HG03095 (cell line): ENCODE results near the gene MKNK1.

Experiments used
- ATAC-seq: cut with Tn5 transposase; IDR thresholded peaks from one replicate; pipeline ENCODE4 v1.9.1; 2021; ENCODE audit warnings: moderate library complexity; ENCODE audit not compliant: unreplicated experiment

The MKNK1 gene

DNA sequence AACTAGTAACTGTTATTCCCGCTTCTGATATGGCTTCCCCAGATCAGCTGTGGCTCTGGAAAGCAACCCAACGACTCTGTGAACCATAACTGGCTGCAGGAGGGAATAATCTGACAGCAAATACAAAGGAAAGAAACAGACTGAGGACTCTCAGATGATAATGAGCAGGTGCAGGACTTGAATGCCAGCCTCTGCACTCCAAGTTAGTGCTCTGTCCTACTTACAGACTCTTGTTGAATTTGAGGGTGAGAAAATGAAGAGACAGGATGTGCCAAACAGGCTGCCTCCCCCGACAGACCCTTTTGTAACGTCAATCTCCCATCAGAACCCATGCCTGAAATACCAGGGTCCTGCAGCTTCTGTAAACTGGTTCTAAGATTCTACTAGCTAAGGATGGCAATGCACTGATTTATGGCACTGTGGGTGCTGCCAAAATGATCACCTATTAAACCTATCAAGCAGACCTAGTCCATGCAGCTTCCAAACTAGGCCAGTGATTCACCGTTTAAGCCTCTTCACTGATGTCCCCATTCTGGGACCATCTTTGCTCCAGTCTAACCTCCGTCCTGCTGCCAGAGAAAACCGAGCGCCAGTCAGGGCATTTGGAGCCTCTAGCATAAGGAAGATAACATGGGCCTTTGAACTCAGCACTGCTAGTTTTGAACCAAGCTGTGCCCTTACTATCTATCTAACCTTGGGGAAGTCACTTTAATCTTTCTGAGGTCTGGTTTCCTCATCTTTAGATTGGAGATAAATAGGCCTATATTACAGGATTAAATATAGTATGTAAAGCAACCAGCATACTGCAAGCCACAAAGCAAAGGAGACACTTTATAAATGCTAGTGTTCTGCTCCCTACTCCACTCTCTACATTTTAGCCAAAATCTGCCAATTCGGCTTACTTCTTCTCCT, 4.8 kb downstream of the MKNK1 start:
- no peak for ATAC-seq

DNA sequence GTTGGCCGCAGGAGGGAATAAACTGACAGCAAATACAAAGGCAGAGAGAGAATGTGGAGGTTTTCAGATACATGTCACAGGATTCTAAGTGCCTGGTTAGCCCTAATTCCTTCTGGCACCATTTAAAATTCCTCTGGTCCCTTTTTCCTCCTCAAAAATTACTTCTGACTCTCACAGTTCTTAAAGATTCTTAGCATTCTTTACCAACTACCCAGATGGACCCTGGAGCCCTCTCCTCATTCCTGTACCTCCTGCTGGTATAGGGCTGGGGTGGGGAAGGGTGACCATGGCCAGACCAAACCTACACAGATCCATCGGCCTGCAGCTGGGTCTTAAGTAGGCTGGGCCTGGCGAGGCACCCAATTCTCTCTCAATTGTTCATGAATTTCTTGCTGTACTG, 7.2 kb downstream of the MKNK1 start:
- ATAC-seq = no peak

DNA sequence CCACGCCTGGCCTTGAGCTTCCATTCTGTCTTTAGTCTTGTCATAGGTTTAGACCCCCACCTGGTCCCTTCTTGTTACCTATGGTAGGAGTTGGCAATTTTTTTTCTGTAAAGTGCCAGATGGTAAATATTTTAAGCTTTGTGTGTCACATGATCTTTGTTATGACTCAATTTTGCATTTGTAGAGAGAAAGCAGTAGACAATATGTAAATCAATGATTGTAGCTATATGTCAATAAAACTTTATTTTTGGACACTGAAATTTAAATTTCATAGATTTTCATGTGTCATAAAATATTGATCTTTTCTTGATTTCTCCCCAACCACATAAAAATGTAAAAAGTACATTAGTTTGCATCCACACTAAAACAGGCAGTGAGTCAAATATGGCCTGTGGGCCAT, 8.0 kb downstream of the MKNK1 start:
- no peak for ATAC-seq

DNA sequence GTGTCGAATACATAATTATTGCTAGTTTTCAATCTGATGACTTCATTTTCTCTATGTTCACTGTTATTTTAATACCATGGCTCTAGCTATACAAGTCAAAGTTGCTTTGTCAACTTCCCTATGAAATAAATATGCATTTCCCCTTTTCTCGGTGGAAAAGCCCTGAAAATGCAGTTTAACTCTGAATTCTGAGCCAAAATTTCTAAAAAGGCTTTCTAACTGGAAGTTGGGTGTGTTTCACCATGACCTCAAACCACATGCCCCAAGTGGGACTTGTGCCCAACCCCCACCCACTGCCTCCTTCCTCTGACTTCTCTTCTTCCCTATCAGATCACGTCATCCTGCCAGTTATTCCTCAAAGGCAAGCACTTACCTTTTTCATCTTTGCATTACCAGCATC, 8.9 kb downstream of the MKNK1 start:
- ATAC-seq = no peak

DNA sequence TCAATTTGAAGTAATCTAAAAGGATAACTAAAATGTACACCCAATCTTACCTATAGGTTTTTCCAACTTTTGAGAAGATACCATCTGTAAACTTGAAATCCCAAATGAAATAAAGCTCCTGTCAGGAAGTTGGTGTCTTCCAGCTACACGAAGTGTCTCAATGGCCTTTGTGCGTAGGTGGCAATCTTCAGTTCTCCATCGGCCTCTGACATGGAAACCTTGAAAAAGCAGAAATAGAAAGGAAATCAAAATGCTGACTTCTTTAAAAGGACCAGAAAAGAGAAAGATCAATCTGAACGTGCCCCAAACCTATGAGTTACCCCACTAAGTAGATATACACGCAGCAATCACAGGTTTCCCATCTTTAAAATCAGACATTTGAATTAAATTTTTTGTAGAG, 10.0 kb downstream of the MKNK1 start:
- no peak for ATAC-seq

DNA sequence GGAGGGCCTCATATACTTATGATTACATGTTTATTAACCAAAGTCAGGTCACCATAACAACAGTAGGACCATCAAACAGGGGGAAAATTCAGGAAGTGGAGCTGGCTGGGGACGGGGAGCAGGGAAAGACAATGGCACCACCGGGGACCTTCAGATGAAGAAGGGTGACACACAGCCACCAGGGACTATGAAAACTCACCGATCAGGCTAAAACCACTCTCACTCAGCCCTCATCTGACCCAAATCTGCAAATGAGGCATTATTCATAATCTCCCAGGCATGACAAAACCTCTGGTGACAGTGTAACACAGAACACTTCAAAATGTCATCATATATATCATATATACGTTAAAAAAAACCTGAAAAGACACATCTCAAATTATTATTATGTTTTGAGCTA, 11.2 kb downstream of the MKNK1 start:
- no peak for ATAC-seq

DNA sequence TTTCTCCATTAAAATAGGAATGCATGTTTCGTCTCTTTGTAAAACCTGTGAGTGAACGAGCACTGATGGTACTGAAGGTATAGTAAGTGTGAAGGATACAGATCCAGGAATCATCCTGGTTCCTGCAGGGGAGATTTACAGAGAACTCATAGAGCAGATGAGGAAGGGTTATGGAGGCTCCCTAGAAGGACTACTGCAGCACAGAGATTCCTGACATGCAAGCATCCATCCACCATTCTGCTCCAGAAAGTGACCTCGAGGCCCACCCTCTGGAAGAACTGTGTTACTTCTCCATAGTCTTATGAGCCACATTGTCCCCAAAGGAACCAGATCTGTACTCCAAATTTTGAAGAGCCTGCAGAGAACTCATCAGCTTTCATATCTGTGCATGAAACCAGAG, 14.5 kb downstream of the MKNK1 start:
- no peak for ATAC-seq

DNA sequence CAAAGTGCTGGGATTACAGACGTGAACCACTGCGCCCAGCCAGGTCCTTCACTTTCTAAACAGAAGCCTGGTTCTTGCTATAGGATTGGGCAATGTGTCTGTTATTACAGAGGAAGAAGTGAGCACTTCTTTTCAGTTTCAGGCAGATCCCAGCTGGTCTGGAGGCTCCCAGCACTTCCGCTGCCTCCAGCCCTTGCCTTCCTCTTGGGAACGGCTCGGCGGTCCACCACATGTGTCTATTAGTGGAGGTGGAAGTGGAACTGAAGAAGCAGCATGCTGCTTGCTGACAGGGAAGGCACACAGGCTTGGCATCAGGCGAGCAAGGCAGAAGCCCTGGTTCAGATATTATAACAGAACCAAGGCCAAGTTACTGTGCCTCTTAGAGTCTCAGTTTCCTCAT, 17.0 kb downstream of the MKNK1 start:
- no peak for ATAC-seq

DNA sequence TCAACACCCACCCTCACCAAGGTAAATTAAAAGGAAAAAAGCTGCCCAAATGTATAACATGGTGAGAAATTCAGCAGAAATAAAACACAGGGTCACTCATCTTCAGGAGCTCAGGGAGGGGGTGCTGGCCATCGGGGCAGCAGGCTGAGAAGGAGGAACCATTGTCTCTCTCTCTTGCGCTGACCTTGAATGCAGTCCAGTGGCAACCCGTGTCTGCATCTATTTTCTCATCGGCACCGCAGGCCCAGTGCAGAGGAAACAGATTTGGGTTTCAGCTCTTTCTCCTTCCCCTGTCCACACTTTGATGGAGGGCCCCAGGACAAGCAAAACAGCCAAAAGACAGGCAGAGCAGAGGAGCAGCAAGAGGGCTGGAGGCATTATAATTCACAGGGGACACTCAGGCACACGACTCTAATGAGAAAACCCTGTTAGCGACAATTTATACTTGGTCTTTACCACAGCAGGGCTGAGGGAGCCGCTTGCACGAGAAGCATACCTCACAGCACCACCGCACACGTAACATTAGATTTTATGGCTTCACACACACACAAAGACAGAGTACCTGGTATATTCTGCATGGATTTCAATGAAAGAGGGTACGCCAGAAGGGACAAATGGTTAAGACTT, 18.6 kb downstream of the MKNK1 start:
- ATAC-seq = no peak

DNA sequence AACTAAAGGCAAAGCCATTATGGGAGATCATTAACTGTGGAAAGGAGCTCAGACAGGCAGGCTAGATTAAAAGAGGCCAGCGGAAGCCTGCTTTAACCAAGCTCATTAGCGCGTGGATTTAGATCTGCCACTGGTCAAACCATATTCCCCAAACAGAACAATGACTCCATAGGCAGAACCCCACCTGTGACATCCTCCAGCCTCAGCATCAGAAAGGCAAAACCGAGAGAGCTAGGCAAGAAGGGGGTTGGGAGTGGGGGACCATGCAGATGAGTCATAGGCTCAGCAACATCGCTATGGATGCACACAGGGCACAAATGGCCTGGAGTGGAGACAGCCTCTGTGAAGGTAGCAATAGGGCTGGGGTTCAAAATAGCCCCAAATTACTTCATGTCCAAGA, 20.6 kb downstream of the MKNK1 start:
- no peak for ATAC-seq

DNA sequence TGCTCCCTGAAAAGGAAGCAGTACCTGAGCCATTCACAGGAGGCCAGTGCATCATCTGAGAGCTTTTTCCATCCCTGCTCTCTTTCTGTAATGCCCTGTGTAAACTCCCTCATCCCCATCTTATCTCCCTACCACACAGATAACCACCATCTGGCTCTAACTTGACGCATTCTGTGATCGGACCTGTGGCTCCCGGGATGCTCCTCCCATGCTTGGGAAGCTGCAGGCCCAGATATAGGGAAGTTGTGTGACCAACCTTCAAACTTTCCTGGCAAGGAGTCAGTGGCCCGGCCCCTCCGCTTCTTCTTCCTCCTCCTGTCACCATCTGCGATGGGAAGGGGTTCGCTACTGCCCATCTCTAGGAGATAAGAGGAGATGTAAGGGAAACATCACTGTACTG, 21.1 kb downstream of the MKNK1 start:
- ATAC-seq = no peak

DNA sequence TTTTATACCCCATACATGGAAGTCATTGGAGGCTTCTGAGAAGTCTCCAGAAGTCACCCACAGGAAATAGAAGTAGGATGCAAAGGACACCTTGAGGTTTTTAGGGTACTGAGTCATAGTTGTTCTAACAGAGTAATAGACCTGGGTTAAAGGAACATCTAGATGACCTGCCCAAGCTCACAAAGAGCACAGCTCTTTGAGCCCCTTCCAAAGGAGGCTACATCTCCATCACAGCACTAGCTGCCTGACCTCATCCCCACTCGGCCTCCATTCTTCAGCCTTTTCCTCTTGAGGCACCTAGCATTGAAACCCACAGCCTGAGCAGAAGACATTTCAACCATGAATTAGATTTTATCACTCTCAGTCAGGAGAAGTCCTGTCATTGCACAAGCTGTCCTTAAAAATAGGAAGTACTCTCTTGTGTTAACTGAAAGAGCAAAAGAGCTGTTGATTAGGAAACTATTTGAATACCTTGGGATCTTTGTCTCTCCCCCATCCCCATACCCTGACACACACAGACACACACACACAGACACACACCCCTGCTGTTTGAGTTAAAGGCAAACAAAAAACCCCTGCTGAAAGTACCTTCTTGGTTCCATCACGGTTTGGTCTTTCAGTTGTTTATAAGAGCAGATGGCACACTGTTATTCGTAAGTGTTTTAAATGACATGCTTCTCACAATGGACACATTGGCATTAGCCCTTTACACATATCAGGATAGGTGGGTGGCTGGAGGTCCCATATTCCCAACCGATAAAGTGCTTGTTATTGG, 22.2 kb downstream of the MKNK1 start:
- ATAC-seq = no peak

DNA sequence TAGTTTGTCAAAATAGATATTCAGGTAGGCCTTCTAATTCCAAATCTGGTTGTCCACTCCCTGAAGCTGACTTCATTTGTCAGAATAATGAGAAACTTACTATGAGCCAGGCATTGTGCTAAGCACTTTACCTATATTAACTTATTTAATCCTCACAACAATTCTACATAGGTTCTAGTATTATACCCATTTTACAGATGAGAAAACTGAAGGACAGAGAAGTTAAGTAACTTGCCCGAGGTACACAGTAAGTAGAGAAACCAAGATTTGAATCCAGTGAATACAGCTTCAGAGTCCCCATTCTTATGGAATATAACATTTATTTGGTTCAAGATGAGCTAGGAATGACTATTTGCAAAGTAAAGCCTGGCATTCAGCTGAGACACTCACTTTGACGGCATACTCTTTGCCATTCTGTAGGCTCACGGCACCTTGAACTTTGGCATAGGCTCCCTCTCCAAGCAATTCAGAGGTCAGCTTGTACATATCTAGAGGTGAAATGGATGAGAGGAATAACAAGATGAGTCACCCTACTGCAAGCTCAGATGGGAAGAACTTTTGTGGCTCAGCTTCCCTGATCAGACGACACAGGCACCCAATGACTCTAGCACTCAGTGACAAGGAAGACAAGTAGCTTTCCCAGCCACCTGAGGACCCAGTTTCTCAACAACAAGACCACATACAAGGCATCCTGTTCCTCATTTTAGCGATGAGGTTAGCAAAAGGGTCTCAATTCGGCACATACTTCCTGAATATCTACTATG, 23.7 kb downstream of the MKNK1 start:
- ATAC-seq = no peak

DNA sequence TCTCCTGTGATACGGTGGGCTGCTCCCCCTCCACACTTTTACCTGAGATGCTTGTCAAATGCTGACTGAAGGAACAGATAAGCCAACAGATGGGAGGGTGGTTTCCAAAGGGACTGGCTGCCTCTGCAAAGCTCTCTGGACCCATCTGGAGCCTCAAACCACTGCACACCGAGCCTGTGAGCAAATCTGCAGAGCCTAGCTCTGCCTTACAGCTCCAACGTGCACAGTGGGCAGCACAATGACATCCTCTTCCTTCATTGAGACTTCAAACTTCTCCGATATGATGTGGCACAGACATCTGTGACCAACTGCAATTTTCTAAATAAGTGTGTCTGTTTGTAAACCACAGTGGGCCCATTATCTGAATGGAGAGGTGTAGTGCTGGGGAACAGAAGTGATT, 26.4 kb downstream of the MKNK1 start:
- no peak for ATAC-seq

DNA sequence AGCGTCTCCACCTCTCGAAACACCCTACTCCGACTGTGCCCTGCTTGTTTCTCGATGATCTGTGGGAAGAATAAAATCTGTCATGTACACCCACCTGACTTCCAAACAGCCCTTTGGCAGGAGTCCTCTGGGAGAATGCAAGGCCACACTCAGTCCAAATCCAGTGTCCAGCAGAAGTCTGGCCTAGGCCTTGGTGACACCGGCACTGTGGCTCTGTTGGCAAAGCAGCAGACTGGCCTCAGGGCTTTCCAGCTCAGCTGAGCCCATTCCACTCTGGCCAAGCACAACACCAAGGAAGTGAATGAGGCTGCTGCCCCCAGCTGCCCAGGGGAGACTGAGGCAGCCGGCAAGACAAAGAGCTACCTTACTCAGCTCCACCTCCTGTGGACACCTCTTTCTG, 27.5 kb downstream of the MKNK1 start:
- ATAC-seq = no peak

DNA sequence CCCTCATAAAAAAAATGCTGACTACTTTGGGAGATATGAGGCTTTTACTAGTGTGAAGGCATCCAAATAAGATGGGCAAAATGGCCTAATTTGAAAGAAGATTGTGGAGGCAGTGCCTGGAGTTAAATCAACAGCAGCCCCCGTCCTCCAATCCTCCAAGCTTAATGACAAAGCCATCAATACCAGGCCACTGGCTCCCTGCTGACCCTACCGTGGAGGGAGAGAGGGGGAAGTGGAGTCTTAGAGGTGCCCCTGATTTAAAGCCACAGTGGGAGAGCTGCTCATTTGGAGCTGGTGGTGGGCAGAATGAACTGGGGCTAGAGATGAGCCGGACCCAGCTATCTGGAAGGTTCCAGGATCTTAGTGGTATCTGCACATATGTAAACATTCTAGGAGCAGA, 28.3 kb downstream of the MKNK1 start:
- ATAC-seq = no peak

DNA sequence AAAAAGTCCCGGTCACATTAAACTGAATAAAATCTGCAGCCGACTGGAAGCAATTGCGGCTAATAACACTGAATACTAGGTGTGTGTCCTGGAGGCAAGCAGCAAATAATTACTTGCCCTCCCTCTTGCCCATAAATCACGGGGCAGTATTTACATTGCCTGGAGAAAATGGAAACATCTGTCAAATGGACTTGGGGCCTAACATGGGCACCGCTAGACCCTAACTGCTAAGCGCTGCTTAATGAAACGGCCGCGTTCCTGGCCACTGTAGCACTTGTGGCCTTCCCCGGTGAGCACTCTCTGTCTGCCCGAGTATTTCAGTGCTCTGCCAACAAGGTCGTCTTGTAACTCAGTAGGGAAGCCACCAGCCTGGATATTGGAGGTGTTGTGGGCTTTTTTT, 28.8 kb downstream of the MKNK1 start:
- no peak for ATAC-seq

DNA sequence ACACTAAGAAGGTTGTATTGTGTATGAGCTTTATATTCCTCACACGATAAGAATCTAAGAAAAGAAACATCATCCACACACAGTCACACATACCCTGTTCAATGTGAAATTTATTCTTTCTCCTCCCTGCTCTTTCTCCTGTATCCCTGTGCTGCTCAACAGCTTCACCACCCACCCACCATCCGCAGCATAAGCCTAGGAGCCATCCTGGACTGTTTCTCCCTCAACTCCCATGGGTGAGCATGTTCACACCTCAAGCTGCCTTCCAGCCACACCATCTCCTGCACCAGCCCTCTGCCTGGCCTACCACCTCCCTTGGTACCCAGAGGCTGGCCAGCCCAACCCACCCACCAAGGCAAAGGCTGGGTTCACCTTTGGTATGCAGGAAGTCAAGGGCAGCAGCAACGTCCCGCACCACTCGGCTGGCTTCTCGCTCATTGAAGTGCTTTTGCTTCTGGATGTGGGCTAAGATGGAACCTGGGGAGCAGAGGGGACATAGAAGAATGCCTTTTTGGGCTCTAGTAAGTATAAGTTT, 32.3 kb downstream of the MKNK1 start:
- no peak for ATAC-seq

DNA sequence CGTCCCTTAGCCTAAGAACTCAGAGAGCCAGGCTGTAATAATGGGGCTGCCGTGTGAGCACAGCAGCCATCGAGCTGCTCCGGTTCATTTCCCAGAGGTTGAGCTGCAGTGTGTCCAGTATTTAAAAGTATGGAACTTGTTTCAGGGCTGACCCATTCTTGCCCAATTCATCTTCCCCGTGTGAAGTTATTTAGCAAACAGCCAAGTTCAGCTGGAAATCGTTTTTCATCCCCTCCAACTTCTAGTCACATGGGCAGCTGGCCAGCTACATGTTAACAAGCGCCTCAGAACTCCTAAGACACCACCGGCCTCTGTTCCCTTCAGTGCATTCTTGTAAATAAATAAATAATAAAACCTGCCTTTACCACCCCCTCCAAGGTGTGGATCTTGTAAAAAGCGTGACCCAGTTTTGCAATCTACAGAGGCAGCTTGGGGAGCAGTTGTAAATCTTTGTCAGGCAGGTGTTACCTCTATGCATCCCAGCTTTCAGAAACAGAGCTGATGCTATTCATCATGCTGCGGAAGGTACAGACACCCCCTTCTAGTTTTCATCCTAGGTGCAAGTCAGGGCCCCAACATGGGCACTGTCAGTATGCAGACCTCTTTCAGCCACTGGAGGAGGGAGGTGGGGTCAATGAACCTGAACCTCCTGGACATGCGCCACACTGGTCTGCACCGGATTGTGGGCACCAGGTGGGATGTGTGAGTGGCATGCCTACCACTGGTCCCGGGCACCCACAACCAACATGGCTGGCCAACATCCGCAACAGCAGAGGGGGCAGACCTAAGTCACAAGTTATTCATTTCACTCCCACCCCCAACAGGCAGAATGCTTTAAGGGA, 34.0 kb downstream of the MKNK1 start:
- no peak for ATAC-seq

DNA sequence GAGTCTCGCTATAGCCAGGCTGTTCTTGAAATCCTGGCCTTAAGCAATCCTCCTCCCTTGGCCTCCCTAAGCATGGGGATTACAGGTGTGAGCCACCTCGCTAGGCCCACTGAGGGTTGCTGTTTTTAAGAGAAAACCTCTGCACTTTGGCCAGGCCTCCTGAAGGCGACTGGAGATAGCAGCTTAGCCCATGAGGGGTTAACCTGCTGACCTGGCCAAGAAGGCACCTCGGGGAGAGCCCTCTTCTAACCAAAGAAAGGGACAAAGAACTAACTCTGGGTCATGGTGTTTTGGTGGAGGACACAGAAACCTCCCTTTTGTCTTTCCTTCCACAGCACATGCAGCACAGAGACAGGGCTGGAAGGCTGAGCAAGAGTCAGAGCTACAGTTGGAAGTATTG, 35.0 kb downstream of the MKNK1 start:
- no peak for ATAC-seq
